GM18873 (cell line): Measurements from ENCODE around the gene GNGT2.

Experiments
- ATAC-seq: cut with Tn5 transposase; IDR thresholded peaks from one replicate; pipeline ENCODE4 v1.9.1; 2021; ENCODE audit warnings: mild to moderate bottlenecking, moderate library complexity, moderate number of reproducible peaks; ENCODE audit not compliant: unreplicated experiment, low FRiP score

The GNGT2 gene

DNA sequence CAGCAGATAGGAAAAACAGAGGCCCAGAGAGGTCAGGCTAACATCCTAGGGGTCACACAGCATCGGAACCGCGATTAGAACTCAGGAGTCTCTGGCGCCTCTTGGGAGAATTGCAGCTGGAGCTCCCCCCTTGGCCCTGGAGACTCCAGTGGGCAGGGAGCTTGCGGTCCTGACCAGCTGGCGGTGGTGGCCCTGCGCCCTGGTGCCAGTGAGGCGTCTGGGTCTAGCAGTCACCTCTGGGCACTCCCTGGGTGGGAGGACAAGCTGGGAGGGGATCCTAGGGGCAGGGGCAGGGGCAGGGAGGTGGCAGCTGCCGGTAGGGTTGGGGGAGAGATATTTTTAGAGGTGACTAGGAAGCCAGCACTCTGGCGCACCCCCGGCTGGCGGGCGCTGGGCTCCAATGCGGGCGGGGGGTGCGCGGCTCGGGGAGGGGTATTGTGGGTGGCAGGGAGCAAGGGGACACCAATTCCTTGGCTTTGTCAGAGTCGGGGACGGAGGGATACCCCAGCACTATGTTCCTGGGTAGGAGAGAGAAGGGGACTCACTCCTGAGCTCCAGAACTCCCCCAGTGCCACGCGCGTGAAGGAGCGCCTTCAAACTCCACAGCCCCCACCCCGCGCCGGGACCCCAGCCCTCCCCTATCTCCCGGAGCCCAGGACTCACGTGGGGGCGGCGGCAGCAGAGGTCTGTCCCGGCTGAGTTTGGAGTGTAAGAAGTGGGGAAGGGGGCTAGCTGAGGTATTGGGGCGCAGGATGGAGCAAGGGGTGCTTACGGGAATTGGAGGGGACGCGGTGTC lies 19.6 kb upstream of the GNGT2 start:
- ATAC-seq, result no peak

DNA sequence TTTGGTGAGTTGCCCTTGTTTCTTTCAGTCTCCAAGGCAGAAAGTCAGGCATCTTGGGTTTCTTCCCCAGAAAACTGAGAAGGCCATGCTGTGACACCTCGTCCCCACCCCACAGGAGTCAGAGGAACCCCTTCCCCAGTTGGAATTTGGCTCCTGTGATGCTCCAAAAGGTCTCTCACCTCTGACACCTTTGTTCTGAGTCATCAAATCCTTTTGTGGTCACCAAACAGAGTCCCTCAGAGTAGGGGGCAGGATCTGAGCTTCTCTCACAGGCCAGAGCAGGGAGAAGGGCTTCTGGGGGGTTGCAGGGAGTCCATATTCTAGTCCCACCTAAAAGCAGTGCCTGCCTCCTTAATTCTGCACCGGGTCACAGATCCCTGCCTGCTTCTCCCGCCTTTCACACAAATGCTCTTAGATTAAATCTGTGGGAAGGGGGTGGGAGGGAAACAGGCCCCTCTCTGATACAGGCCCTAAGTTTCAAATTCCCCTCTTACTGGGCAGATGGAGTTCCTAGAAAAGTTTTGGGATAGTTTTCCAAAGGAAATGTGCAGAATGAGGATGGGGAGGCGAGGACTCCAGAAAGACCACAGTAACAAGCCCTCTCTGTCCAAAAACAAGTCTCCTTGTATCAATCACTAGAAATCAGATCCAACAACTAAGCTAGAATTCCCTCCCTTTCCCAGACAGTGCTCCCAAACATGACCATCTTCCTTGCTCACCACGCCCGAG lies 18.9 kb upstream of the GNGT2 start:
- ATAC-seq, result no peak

DNA sequence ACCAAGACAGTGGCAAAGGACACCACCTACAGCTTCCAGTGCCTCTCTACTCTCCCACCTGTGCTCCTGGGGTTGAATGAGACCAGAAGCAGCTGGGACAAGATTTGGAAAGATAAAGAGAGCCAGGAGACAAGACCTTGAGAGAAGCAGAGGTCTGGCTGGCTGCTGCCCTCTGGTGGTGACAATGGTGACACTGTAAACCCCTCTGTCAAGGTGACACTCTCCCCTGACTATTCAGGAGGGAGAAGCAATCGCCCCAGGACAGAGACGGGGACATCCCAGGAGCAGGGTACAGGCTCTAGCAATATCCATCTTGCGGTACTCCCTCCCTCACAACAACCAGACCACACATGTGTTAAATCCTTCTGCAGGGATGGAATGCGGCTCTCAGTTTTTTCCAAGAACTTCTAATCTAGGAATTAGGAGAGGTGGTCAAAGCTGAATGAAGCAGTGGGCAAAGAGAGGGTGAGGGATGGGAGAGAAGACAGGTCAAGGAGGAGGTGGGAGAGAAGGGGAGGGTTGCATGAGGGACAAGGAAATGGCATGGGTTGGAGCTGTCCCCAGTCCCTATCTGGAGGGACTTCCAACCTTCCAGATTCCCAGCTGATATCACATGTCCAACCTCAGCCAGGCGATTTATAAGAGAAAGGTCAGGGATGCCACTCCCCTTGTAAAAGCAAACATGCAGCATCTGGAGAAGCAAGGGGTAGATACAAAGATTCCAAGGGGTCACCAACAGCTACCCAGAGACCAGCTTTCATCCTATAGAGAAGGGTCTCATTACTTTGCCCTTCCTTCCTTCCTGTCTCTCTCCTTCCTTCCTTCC lies 17.3 kb upstream of the GNGT2 start:
- ATAC-seq, result no peak

DNA sequence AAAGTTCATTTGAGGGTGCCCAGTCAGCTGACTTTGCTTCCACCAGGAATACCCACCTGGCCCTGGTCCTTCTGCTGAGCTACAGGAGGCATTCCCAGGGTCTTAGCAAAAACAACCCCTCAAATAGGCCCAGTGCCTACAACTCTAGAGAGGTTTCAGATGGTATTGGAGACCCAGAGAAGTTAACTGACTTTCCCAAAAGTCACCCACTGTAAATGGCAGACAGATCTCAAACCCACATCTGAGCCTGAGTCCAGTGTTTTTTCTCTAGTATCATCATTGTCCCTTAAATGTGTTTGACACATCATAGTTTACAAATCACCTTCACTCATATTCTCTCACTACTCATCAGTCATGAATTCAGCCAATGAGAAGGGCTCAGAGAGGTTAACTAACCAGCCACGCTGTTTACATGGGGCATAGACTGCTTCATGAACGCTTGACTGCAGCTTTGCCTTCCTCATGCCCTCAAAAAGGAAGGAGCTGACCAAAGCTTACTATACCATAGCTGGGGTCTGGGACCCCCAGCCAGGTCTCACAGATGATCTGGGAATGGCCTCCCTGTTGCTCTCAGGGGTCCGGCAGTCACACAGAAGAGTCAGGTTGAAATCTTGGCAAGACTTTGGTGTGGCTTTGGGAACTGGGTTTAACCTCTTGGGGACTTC lies 16.5 kb upstream of the GNGT2 start:
- no peak for ATAC-seq

DNA sequence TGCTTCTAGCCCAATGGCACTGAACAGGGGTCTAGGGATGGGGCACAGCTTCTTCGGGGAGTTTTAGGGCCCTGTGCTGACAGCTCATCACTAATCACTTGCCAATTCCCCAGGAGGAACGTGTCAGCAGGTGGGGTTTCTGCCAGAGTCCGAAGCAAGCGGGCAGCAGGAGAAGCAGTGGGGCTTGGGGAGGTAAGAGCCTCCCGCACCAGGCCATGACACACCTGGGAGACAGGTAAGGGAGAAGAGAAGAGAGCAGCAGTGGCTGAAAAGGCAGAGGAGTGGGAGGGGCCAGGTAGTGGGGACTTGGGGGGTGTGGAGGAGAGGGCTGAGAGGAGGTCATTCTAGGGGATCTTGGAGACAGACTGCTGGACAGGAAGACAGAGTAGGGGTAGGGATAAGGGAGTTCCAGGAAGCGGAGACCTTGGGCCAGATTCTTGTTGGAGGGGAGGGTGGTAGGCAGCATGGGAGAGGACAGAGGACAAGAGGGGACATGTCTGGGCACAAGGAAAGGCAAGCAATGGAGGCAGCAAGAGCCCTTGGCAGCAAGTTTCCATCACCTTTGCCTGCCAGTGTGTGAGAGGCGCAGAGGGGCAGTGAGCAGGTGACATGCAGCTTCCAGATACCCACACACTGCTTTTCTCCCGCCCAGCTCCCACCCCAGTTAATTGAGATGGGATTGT lies 15.3 kb upstream of the GNGT2 start:
- no peak for ATAC-seq

DNA sequence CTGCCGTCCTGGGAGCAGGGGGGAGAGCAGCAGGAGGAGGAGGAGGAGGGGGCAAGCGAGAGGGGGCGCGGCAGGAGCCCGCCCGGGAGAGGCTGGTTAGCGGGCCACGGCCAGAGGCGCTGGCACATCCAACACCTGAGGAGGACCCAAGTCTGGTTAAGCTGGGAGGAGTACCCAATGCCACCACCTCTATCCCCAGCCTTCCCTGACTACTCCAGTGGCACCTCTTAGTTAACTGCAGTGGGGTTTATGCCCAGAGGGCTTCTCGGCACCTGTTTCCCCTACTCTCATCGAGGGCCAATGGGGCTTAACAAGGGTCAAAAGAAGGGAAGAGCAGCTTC lies 14.6 kb upstream of the GNGT2 start:
- no peak for ATAC-seq

DNA sequence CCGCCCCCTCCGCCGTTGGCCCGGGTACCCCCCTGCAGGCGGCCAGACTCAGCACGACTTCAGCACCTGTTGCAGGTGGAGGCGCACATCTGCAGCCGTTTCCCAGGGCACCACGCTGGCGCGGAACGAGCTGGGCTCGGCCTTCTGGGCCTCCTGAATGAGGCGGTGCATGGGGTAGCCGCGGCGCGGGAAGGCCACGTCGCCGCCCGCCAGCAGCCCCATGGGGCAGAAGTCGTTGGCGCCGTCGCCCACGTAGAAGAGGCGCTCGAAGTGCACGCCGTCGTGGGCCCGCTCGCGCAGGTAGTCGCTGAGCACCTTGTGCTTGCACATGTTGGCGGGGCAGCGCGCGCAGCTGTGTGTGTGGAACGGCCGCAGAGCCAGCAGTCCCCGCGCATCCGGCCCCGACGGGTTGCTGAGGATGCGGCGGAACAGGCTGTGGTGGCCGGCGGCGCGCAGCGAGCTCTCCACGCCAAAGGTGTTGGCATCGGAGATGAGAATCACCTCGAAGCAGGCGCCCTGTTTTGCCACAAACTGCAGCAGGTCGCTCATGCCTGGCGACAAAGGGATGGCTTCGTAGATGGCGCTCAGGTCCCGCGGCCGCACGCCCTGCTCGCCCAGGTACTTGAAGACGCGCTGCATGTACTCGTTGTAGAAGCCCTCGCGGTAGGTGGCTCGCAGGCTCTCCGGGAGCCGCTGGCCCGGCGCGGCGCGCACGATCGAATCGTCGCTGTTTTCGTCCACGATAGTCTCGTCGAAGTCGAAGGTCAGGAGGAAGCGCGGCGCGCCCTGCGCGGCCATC lies 14.0 kb upstream of the GNGT2 start:
- no peak for ATAC-seq

DNA sequence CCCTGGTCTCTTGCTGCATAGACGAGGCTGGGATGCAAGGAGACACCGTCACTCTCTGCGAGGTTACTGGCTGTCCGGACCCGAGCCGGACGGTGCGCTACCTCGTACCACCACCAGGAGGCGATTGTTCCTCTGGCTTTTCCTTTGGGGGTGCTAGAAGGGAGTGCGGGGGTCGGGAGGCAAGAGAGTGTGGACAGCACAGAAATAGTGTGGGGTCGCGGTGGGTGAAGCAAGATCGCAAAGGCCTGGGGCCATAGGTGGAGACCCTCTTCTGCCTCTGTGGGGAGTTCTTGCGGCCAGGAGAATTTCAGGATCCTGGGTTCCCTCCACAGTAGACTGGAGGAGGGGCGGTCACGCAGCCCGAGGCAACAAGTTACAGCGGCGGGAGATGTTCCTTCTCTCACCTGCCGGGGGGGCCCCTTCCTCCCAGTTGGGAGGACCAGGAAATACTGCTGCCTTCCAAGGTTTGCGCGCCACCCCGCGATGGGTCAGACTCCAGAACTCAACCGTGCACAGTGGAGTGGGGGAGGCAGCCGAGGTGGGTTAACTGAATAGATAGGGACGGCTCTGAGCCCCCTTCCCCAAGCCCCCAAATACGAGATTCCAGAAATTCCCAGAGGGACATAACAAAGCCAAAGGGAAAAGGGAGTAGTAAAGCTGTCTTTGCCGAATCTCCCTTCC lies 13.3 kb upstream of the GNGT2 start:
- no peak for ATAC-seq

DNA sequence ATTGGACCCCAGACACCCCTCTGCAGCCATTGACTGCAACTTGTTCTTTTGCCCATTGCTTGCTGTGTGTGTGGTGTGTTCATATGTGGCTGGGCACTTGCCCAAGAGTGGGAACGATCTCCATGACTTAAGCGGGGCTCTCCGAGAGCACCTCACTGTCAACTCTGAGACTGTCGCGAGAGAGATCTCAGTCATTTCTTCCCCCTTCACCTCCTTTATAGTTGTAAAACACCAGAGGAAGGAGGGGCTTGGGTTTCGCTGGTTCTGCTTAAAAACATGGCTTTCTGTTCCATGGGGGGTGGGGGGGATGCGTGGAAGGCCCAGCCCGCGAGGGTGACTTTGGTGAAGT lies 12.8 kb upstream of the GNGT2 start:
- no peak for ATAC-seq

DNA sequence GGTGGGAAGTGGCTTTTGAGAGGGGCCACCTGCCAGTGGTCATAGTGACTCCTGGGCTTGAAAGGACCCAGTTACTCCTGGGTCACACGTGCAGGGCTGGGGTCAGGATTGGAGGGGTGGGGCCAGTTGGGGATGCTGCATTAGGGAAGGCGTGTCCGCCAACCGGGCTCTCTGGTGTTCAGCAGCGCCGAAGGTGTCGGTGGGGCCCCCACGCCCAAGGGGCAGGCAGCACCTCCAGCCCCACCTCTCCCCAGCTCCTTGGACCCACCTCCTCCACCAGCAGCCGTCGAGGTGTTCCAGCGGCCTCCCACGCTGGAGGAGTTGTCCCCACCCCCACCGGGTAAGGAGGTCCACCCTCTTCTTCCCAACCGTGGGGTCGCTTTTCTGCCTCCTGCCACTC lies 9.6 kb upstream of the GNGT2 start:
- no peak for ATAC-seq

DNA sequence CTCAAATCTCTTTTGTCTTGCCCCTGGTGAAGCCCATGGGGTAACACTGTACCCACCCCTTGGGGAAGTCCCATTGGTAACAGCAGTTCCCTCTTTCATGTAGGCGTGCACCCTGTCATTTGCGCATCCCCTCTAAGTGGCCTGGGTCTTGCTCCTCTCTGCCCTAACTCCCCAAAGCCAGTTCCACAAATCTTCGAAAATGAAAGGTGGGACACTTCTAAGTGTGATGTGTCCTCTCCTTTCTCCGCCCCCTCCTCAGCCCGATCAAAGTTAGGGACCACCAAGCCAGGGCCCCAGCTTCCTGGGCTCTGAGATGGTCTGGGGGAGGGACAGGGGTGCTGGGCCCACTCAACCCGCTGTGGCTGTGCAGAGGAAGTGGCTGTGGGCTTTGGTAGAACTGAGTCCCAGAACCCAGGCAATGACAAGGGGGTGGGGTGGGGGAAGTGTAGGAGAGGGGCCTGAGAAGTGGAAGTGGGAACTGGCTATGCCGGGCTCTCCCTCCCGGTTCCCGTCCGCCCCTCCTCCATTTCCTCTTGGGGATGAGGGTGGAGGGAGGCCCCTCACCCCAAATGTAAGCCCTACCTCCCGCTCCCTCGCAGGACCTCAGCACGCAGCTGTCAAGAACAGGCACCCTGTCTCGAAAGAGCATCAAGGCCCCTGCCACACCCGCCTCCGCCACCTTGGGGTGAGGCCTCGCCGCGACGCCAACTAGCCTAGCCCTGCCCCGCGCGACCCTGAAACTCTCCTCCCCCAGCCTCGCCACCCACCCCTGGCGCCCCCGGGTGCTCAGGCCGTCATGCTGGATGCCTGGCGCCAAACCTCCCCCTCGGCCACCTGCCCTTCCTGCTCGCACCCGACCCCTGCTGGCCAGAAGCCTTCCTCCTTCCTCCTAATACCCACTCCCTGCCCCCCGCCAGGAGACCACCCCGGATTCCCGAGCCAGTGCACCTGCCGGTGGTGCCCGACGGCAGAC lies 8.9 kb upstream of the GNGT2 start:
- no peak for ATAC-seq

DNA sequence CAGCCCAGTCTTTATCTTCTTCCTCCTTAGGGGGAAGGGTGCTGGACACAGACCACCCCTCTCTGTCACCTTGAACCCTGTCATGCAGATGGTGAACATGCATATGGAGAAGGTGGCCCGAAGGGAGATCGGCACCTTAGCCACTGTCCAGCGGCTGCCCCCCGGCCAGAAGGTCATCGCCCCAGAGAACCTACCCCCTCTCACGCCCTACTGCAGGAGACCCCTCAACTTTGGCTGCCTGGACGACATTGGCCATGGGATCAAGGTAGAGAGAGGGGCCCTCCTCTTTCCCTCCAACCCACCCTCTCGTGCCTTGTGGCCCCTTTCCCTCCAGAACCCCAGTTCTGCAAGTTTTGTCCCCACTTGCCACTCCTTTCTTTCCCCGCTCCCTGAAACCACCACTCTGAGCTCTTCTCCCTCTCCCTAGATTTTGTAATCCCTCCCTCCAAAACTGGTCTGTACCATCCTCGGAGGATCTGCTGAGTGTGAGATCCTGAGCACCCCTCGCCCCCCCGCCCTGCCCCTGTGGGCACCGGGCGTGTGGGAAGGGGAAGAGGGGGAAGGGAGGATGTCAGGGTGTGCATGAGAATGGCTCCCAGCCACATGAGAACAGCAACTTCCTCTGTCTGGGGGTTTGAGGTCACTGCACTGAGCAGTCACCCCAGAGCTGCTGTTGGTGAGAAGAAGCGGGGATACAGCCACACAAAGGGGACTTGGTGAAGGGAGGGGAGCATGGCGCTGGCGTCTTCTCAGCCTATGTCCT lies 7.5 kb upstream of the GNGT2 start:
- no peak for ATAC-seq

DNA sequence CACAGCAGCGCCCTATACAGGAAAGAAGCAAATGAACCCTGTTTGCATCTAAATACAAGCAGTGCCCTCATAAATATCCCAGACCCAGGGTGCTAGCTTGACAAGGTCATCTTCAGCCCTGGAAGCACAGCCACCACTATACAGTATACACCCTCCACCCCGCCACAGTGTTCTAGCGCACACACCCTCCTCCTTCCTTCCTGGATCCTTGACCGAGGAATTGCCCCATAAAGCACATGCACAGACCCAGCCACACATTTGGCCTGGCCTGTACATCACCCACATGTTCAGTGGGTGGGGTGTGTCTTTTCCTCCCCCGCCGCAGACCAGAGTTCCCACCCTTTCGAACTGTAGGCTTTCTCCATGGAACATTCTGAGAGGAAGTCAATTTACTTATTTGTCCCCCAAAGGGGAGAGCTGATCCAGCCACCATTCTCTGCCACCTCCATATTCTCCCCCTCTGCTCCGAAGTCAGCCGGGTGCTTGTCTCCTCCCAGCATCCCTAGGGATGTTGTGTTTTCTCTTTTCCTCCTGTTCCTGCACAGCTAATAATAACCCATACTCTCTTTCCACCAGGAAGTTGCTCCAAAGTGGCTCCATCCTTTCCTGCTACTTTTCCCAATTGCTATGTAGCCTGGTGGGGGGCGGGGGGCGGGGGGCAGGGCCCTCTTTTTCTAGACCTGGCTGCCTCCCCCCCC lies 6.7 kb upstream of the GNGT2 start:
- ATAC-seq, result no peak

DNA sequence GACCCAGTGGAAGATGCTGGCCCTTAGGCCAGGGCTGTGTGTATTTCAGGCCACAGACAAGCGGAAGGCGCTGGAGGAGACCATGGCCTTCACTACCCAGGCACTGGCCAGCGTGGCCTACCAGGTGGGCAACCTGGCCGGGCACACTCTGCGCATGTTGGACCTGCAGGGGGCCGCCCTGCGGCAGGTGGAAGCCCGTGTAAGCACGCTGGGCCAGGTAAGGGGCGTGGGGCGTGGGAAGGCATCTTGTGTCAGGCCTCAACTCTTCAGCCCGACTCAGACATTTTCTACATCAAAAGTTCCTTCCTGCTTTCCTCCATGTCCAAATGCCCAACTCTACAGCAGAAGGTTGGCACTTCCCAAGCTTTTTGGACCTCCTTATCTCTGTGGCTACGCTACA lies 6.1 kb upstream of the GNGT2 start:
- ATAC-seq, result no peak

DNA sequence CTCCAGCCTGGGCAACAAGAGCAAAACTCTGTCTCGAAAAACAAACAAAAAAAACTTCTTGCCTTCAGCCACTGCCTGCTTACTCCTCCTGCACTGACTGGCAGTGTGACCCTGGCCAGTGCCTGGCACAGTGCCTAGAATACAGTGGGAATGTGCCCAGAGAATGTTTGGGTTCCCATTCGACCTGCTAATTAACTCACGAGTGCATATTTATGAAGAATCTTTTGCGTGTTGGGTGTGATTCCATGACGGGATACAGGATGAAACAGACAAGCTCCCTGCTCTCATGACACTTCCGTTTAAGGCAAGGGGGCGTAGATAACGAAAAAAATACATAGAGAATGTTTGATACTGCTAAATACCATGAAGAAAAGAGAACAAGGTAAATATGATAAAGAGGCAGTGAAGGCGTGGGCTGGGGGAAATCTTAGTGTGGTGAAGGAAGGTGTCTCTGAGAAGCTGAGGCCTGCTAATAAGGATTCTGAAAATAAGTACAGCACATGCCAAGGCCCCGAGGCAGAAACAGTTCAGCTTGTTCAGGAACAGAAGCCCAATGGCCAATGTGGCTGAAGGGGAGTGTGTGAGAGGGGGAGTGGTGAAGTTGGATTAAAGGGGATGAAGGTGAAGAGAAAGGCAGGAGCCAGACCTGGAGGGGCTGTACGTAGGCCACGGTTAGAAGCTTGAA lies 4.4 kb upstream of the GNGT2 start:
- no peak for ATAC-seq

DNA sequence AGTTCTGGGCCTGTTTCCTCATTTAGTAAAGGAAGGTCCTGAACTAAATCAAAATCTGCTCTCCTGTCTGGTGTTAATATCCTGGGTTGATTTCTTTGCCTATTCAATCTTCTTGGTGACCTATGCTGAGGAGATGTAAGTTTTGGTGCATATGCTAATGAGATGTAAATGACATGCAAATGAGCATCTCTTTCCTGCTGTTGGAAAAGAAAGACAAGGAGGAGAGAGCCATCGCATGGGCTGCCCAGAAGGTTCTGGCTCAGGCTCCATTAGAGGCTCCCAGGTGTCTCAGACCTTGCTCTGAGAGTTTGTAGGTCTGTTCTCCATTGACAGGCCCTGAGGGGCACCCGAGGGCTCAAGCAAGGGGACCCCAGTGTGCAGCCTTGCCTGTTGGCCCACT lies 3.5 kb upstream of the GNGT2 start:
- ATAC-seq, result no peak
